PC-9 (cell line): ENCODE data around the gene RC3H1. TPM values are rescaled to one million over a fixed set of nuclear protein-coding genes. Genes with fewer than 3 reads are reported as not detected.

Experiments used
- BruUV-seq: library from RNA; stranded (reverse); fragments of 400-500 nt; replicated peaks from 2 replicates; lab custom pipeline; 2021; lab: Mats Ljungman, UMichigan
- CTCF ChIA-PET: fragments of 300-600 bp; sonication (Branson Sonifier 250); formaldehyde crosslinking; loops from one replicate; lab custom pipeline; 2022; ENCODE audit warnings: antibody characterized with exemption; lab: Charles Lee
- POLR2A ChIA-PET: fragments of 300-600 bp; sonication (Branson Sonifier 250); formaldehyde crosslinking; loops from one replicate; lab custom pipeline; 2022; ENCODE audit warnings: antibody characterized with exemption; ENCODE audit not compliant: unreplicated experiment; lab: Charles Lee
- DNase-seq, 2 experiments: peaks; one replicate each; pipeline versions ENCODE4 v3.0.0 to v3.0.0-alpha.2; 2015 to 2022; ENCODE audit warnings: mixed read lengths in 1 of 2
- H2AFZ ChIP-seq: fragments of 200-600 bp; sonication (generic); 2 replicates; pipeline ENCODE4 v1.8.1; 2017; ENCODE audit warnings: antibody characterized with exemption
- H3F3A ChIP-seq: fragments of 200-600 bp; sonication (generic); 2 replicates; pipeline ENCODE4 v1.8.1; 2017; ENCODE audit warnings: antibody characterized with exemption, mild to moderate bottlenecking, low read depth; ENCODE audit not compliant: insufficient read depth
- H3K27ac ChIP-seq: fragments of 200-600 bp; sonication (generic); 2 replicates; pipeline ENCODE4 v1.6.1; 2016; ENCODE audit warnings: mixed run types
- H3K27me3 ChIP-seq: fragments of 200-600 bp; sonication (generic); 2 replicates; pipeline ENCODE4 v1.6.1; 2016; ENCODE audit warnings: low read depth, mixed run types; ENCODE audit not compliant: insufficient read depth
- H3K36me3 ChIP-seq: fragments of 200-600 bp; sonication (generic); 2 replicates; pipeline ENCODE4 v1.6.1; 2016; ENCODE audit warnings: low read depth, mixed run types
- H3K4me1 ChIP-seq: fragments of 200-600 bp; sonication (generic); replicated peaks from 2 replicates; pipeline ENCODE4 v1.6.1; 2016; ENCODE audit warnings: mixed run types; ENCODE audit not compliant: insufficient read depth
- H3K4me2 ChIP-seq: fragments of 200-600 bp; sonication (generic); 2 replicates; pipeline ENCODE4 v1.6.1; 2017; ENCODE audit warnings: mixed run types
- H3K4me3 ChIP-seq: fragments of 200-600 bp; sonication (generic); 2 replicates; pipeline ENCODE4 v1.6.1; 2016; ENCODE audit warnings: mixed run types
- H3K79me2 ChIP-seq: fragments of 200-600 bp; sonication (generic); 2 replicates; pipeline ENCODE4 v1.6.1; 2017; ENCODE audit warnings: low read depth, mixed run types
- H3K9me2 ChIP-seq: fragments of 200-600 bp; sonication (generic); 2 replicates; pipeline ENCODE4 v1.8.1; 2017; ENCODE audit warnings: mild to moderate bottlenecking; ENCODE audit not compliant: insufficient read depth
- H3K9me3 ChIP-seq: fragments of 200-600 bp; sonication (generic); 2 replicates; pipeline ENCODE4 v1.8.1; 2016; ENCODE audit warnings: low read depth; ENCODE audit not compliant: insufficient read depth
- H4K20me1 ChIP-seq: fragments of 200-600 bp; sonication (generic); 2 replicates; pipeline ENCODE4 v1.8.1; 2017; ENCODE audit not compliant: insufficient read depth
- EZH2 ChIP-seq: fragments of 200-600 bp; sonication (generic); IDR thresholded peaks from 2 replicates; pipeline ENCODE4 v1.8.0; 2017; ENCODE audit warnings: antibody characterized with exemption, low read depth
- intact Hi-C: fragments of 100-400 bp; cut with micrococcal nuclease; formaldehyde crosslinking; loops from one replicate; pipeline ENCODE4 v1.10.0; 2022; ENCODE audit not compliant: unreplicated experiment
- total RNA-seq: library from RNA; stranded (reverse); gene quantifications from 2 replicates; pipeline ENCODE4 v1.2.3, GENCODE V29; 2021
- TF ChIP-seq, protein P1 (sequence below): fragments of 200-600 bp; sonication (generic); conservative IDR thresholded peaks from 2 replicates; pipeline ENCODE4 v1.6.1; 2017; ENCODE audit warnings: mixed run types, antibody characterized with exemption, mild to moderate bottlenecking, moderate library complexity

Gene RC3H1
- total RNA-seq, 1 experiment from 2014 or later: 29.5 TPM

DNA sequence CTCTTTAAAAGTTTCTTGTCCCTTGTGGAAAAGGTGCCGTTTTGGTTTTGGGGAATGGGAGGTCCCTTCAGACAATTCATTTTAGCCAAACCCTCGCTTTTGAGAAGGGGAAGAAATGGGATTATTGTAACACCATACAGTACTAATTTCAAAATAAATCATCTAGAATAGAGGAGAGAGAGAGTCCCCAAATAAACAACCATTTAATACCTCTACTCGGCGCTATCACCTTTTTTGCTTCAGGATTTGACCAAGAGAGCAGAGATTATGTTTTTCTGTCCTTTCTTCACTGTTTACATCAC, 770 bp upstream of the RC3H1 start:
- ChIA-PET CTCF (no interaction called here), POLR2A (interaction anchor here (0.6 to 1.4 kb wide), 9 partner anchors 8 to 1580 kb away, joined by 3 to 16 read pairs (median 5); partner anchors contain the start of gene ZBTB37)
- Histone ChIP-seq H3K9me2 (no peaks in the 10 kb centered on the region), H3K4me1 (peaks cover 41% of the 10 kb centered on the region), H2AFZ (peak overlapping the region; percentile 92), H4K20me1 (peaks cover 21% of the 10 kb centered on the region), H3K27ac (peak overlapping the region; percentile 93), H3K36me3 (peaks cover 4% of the 10 kb centered on the region; the same call in 1 of the 2 replicates), H3K27me3 (no peaks in the 10 kb centered on the region), H3K4me2 (peak overlapping the region; percentile 100), H3F3A (peaks cover 14% of the 10 kb centered on the region; the same call in 1 of the 2 replicates), H3K4me3 (peak overlapping the region; percentile 76), H3K9me3 (no peaks in the 10 kb centered on the region), H3K79me2 (peaks cover 40% of the 10 kb centered on the region)
- intact Hi-C loops: loop anchor here (1.0 to 5.0 kb wide), 3 partner anchors 17 to 134 kb away; partner anchors contain the start of gene RABGAP1L
- no peak for DNase-seq
- BruUV-seq: no TSS peak
- TF ChIP-seq, protein P1, sequence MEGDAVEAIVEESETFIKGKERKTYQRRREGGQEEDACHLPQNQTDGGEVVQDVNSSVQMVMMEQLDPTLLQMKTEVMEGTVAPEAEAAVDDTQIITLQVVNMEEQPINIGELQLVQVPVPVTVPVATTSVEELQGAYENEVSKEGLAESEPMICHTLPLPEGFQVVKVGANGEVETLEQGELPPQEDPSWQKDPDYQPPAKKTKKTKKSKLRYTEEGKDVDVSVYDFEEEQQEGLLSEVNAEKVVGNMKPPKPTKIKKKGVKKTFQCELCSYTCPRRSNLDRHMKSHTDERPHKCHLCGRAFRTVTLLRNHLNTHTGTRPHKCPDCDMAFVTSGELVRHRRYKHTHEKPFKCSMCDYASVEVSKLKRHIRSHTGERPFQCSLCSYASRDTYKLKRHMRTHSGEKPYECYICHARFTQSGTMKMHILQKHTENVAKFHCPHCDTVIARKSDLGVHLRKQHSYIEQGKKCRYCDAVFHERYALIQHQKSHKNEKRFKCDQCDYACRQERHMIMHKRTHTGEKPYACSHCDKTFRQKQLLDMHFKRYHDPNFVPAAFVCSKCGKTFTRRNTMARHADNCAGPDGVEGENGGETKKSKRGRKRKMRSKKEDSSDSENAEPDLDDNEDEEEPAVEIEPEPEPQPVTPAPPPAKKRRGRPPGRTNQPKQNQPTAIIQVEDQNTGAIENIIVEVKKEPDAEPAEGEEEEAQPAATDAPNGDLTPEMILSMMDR: no peak
- TF ChIP-seq EZH2: no peak

DNA sequence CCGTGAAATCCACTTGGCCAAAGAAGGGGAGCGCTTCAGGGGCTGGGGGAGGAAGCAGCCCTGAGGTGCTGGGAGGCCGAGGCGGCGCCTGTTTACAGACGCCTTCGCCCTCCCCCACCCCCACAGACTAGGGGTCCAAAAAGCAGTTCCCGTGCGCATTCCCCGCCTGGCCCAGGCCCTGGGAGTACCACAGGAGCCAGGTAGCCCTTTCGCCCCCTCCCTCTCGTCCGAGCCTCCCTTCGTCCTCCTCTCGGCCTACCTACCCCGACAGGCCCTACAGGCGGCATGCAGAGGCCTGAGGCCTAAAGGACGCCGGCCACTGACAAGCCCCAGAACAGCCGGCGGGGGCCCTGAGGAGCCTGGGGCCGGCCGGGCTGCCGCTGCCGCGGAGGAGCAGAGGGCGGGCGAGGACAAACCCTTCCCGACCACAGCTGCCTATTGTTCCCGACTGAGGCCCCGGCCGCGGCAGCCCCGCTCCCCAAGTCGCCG, 522 bp downstream of the RC3H1 start:
- no peak for DNase-seq
- peak overlapping the region; percentile 36 for H3K27ac ChIP-seq
- no TSS peak for BruUV-seq
- peak overlapping the region; percentile 76 for H3K4me3 ChIP-seq
- H3K9me3 ChIP-seq: no peaks in the 10 kb centered on the region
- H4K20me1 ChIP-seq: peaks cover 30% of the 10 kb centered on the region
- H3K27me3 ChIP-seq: no peaks in the 10 kb centered on the region
- ChIA-PET POLR2A (interaction anchor here (0.6 to 1.4 kb wide), 12 partner anchors 9 to 1382 kb away, joined by 3 to 10 read pairs (median 4); partner anchors contain the start of gene ZBTB37), CTCF (no interaction called here)
- peak overlapping the region; percentile 100 for H3K4me2 ChIP-seq
- H3K36me3 ChIP-seq: peaks cover 4% of the 10 kb centered on the region; the same call in 1 of the 2 replicates
- TF ChIP-seq, protein P1: no peak
- H3K4me1 ChIP-seq: peaks cover 41% of the 10 kb centered on the region
- no peaks in the 10 kb centered on the region for H3K9me2 ChIP-seq
- intact Hi-C loops: loop anchor here (1.0 to 5.0 kb wide), 3 partner anchors 54 to 153 kb away; partner anchors contain the start of genes RABGAP1L and ZBTB37
- peaks cover 14% of the 10 kb centered on the region; the same call in 1 of the 2 replicates for H3F3A ChIP-seq
- H3K79me2 ChIP-seq: peaks cover 53% of the 10 kb centered on the region
- peak overlapping the region; percentile 71 for H2AFZ ChIP-seq

DNA sequence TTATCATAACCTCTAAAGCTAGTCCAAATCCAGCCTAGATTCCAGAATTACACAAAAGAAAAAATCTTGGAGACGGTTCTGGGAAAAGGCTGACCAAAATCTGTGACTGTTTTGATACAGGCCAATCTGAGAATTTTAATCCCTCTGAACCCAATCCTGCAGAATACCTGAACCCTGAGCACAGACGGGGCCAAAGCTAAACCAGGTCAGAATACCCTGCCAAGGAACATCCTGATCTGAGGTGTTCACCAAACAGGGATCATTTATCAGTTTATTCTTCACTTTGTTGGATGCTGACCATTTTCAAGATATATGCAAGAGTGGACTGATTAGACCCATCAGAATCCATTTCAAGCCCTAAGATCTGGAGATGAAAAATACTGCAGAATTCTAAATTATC, 3.6 kb downstream of the RC3H1 start:
- H2AFZ ChIP-seq: no peak overlapping the region
- H3K9me2 ChIP-seq: no peaks in the 10 kb centered on the region
- H3K9me3 ChIP-seq: no peaks in the 10 kb centered on the region
- 0 out of 2 replicates have a peak overlapping the region, but pooled peaks have one; percentile 24 for H3K4me2 ChIP-seq
- POLR2A ChIA-PET: no interaction called here
- no peak overlapping the region for H3K27ac ChIP-seq
- peaks cover 36% of the 10 kb centered on the region for H3K4me1 ChIP-seq
- peaks cover 47% of the 10 kb centered on the region for H4K20me1 ChIP-seq
- TF ChIP-seq, protein P1: no peak
- no peak for TF ChIP-seq EZH2
- DNase-seq: no peak
- intact Hi-C loops: no loop called here
- peaks cover 82% of the 10 kb centered on the region for H3K79me2 ChIP-seq
- H3F3A ChIP-seq: peaks cover 7% of the 10 kb centered on the region; the same call in 1 of the 2 replicates
- CTCF ChIA-PET: no interaction called here
- H3K4me3 ChIP-seq: no peak overlapping the region
- no peaks in the 10 kb centered on the region for H3K27me3 ChIP-seq
- no TSS peak for BruUV-seq
- H3K36me3 ChIP-seq: peaks cover 4% of the 10 kb centered on the region; the same call in 1 of the 2 replicates
